ENCODE measurements around the gene DNAJC22.
"Not testable (repeated sequence)": the region's sequence is repeated elsewhere in the genome, so short reads cannot be mapped to it uniquely, and the experiment has no call there.

DNAJC22 gene

GRCh38 chr12:49331380-49332222, 15.1 kb upstream of the DNAJC22 start:
- peak; percentile 41 for DNase-seq

GRCh38 chr12:49332441-49332861, 14.2 kb upstream of the DNAJC22 start:
- no peak for DNase-seq

GRCh38 chr12:49332891-49333371, 13.8 kb upstream of the DNAJC22 start:
- DNase-seq = peak; percentile 34

GRCh38 chr12:49333778-49334177, 12.9 kb upstream of the DNAJC22 start:
- not testable (repeated sequence) for DNase-seq

GRCh38 chr12:49334226-49334625, 12.5 kb upstream of the DNAJC22 start:
- no peak for DNase-seq

- no peak for DNase-seq
Measured at GRCh38 chr12:49334681-49335080, 12.0 kb upstream of the DNAJC22 start.

- no peak for DNase-seq
Measured at GRCh38 chr12:49335118-49335954, 11.4 kb upstream of the DNAJC22 start.

GRCh38 chr12:49335955-49336644, 10.6 kb upstream of the DNAJC22 start:
- DNase-seq = no peak

- peak; percentile 61 for DNase-seq
Measured at GRCh38 chr12:49336645-49337584, 9.8 kb upstream of the DNAJC22 start, which contains the start of gene C1QL4. TSS of gene C1QL4 (minus strand) at chr12:49337188. CDS start at chr12:49336477, 711 bp downstream.

GRCh38 chr12:49338830-49339463, 7.7 kb upstream of the DNAJC22 start:
- DNase-seq = no peak

GRCh38 chr12:49339464-49339861, 7.2 kb upstream of the DNAJC22 start:
- no peak for DNase-seq

- DNase-seq = no peak
Measured at GRCh38 chr12:49340095-49340870, 6.4 kb upstream of the DNAJC22 start.

- no peak for DNase-seq
Measured at GRCh38 chr12:49340971-49341776, 5.5 kb upstream of the DNAJC22 start.

- DNase-seq = no peak
Measured at GRCh38 chr12:49341777-49342065, 5.0 kb upstream of the DNAJC22 start.

- peak; percentile 78 for DNase-seq
Measured at GRCh38 chr12:49342066-49342913, 4.4 kb upstream of the DNAJC22 start.

- DNase-seq = no peak
Measured at GRCh38 chr12:49342914-49343731, 3.6 kb upstream of the DNAJC22 start.

GRCh38 chr12:49344486-49345050, 2.1 kb upstream of the DNAJC22 start:
- DNase-seq = no peak
